H1 (cell line): ENCODE data around the gene SPINT1. TPM values are rescaled to one million over a fixed set of nuclear protein-coding genes. Genes with fewer than 3 reads are reported as not detected.

Source experiments
- CTCF ChIA-PET: fragments of 300-600 bp; sonication (Branson Sonifier 250); formaldehyde crosslinking; loops from one replicate; lab custom pipeline; 2021; ENCODE audit not compliant: partially characterized antibody; lab: Charles Lee
- POLR2A ChIA-PET: fragments of 300-600 bp; sonication (Branson Sonifier 250); formaldehyde crosslinking; loops from one replicate; lab custom pipeline; 2021; ENCODE audit warnings: inconsistent platforms; ENCODE audit not compliant: partially characterized antibody; lab: Charles Lee
- DNase-seq, 2 experiments: peaks; one replicate each; pipeline versions ENCODE4 v3.0.0 to v3.0.0-alpha.2; 2010 to 2022; ENCODE audit warnings: low spot score in 2 of 2, low read depth in 1 of 2, mixed read lengths in 1 of 2
- FAIRE-seq: peaks from 2 replicates; lab custom pipeline; 2011; peaks lifted over from hg19 to GRCh38; lab: Jason Lieb, UNC
- H2AFZ ChIP-seq: 2 replicates; pipeline ENCODE4 v1.8.1; 2012; ENCODE audit warnings: low read length, inconsistent platforms
- H2AK5ac ChIP-seq: 2 replicates; pipeline ENCODE4 v1.6.1; 2013; ENCODE audit warnings: low read depth, low read length
- H2BK120ac ChIP-seq: replicated peaks from 2 replicates; pipeline ENCODE3; 2013; ENCODE audit warnings: low read depth, low read length, inconsistent platforms
- H2BK12ac ChIP-seq: 2 replicates; pipeline ENCODE4 v1.6.1; 2013; ENCODE audit warnings: low read depth, low read length
- H2BK15ac ChIP-seq: 2 replicates; pipeline ENCODE4 v1.6.1; 2013; ENCODE audit warnings: low read length
- H2BK20ac ChIP-seq: 2 replicates; pipeline ENCODE4 v1.6.1; 2013; ENCODE audit warnings: low read length
- H2BK5ac ChIP-seq: 2 replicates; pipeline ENCODE4 v1.6.1; 2013; ENCODE audit warnings: low read depth, low read length
- H3K14ac ChIP-seq: 2 replicates; pipeline ENCODE4 v1.6.1; 2013; ENCODE audit warnings: inconsistent platforms; ENCODE audit not compliant: insufficient read length
- H3K18ac ChIP-seq: 2 replicates; pipeline ENCODE4 v1.6.1; 2013; ENCODE audit warnings: low read length; ENCODE audit errors: extremely low read depth
- H3K23ac ChIP-seq: 2 replicates; pipeline ENCODE4 v1.6.1; 2013; ENCODE audit warnings: inconsistent platforms; ENCODE audit not compliant: insufficient read length
- H3K23me2 ChIP-seq: 2 replicates; pipeline ENCODE4 v1.6.1; 2013; ENCODE audit warnings: low read depth, low read length
- H3K27ac ChIP-seq: 2 replicates; pipeline ENCODE4 v1.6.1; 2011; ENCODE audit warnings: low read depth, low read length, inconsistent platforms
- H3K27me3 ChIP-seq, 4 experiments: replicated peaks in 1 of 4; 1 replicate in 1 of 4; 2 replicates in 3 of 4; pipeline versions ENCODE4 v1.6.1 to v1.8.1; 2011 to 2013; ENCODE audit warnings: low read length in 3 of 4, mild to moderate bottlenecking in 3 of 4, inconsistent platforms in 2 of 4, mixed read lengths in 2 of 4, moderate library complexity in 1 of 4; ENCODE audit not compliant: control insufficient read depth in 3 of 4, insufficient read depth in 3 of 4; ENCODE audit errors: extremely low read depth in 1 of 4
- H3K36me3 ChIP-seq, 4 experiments: 2 replicates each; pipeline versions ENCODE4 v1.6.1 to v1.8.1; 2011 to 2013; ENCODE audit warnings: mild to moderate bottlenecking in 4 of 4, low read length in 3 of 4, moderate library complexity in 2 of 4, control low read depth in 1 of 4, inconsistent platforms in 1 of 4; ENCODE audit not compliant: insufficient read depth in 4 of 4, control insufficient read depth in 2 of 4
- H3K4ac ChIP-seq: replicated peaks from 2 replicates; pipeline ENCODE3; 2013; ENCODE audit warnings: low read length, low read depth, mixed read lengths, inconsistent platforms; ENCODE audit not compliant: insufficient read length
- H3K4me1 ChIP-seq, 4 experiments: replicated peaks in 1 of 4; 1 replicate in 1 of 4; 2 replicates in 3 of 4; pipeline versions ENCODE4 v1.6.1 to v1.8.1; 2011 to 2013; ENCODE audit warnings: low read length in 3 of 4, inconsistent platforms in 2 of 4, mixed read lengths in 1 of 4; ENCODE audit not compliant: insufficient read depth in 4 of 4, control insufficient read depth in 3 of 4
- H3K4me2 ChIP-seq, 2 experiments: 2 replicates each; pipeline versions ENCODE4 v1.6.1 to v1.8.1; 2011 to 2013; ENCODE audit warnings: low read depth in 2 of 2, low read length in 2 of 2, control low read depth in 1 of 2, inconsistent platforms in 1 of 2, mild to moderate bottlenecking in 1 of 2; ENCODE audit not compliant: insufficient read depth in 1 of 2
- H3K4me3 ChIP-seq, 4 experiments: fragments of 200-600, 300-600 bp in 1 of 4; sonication (generic), shearing (Covaris generic), sonication (Bioruptor Twin) in 1 of 4; 2 replicates each; pipeline versions ENCODE4 v1.5.1 to v1.8.1; 2011 to 2016; ENCODE audit warnings: low read length in 4 of 4, low read depth in 3 of 4, control low read depth in 2 of 4, inconsistent platforms in 2 of 4, mild to moderate bottlenecking in 2 of 4, mixed read lengths in 1 of 4, moderate library complexity in 1 of 4; ENCODE audit not compliant: insufficient read depth in 2 of 4; ENCODE audit errors: extremely low read depth in 1 of 4
- H3K56ac ChIP-seq: replicated peaks from 2 replicates; pipeline ENCODE3; 2013; ENCODE audit warnings: low read depth, mild to moderate bottlenecking, mixed read lengths, low read length, inconsistent platforms; ENCODE audit not compliant: insufficient read length
- H3K79me1 ChIP-seq: 2 replicates; pipeline ENCODE4 v1.6.1; 2013; ENCODE audit warnings: low read depth, low read length, control low read depth
- H3K79me2 ChIP-seq, 2 experiments: 2 replicates each; pipeline versions ENCODE4 v1.6.1 to v1.8.1; 2012 to 2013; ENCODE audit warnings: low read length in 2 of 2, mild to moderate bottlenecking in 2 of 2, inconsistent platforms in 1 of 2; ENCODE audit not compliant: insufficient read depth in 2 of 2, control insufficient read depth in 1 of 2
- H3K9ac ChIP-seq, 4 experiments: replicated peaks in 1 of 4; 1 replicate in 1 of 4; 2 replicates in 3 of 4; pipeline versions ENCODE4 v1.6.1 to v1.8.1; 2011 to 2013; ENCODE audit warnings: low read depth in 3 of 4, low read length in 3 of 4, control low read depth in 2 of 4, mild to moderate bottlenecking in 2 of 4, moderate library complexity in 2 of 4, inconsistent platforms in 1 of 4; ENCODE audit errors: extremely low read depth in 1 of 4
- H3K9me3 ChIP-seq, 2 experiments: 2 replicates each; pipeline versions ENCODE4 v1.6.1 to v1.8.1; 2012 to 2013; ENCODE audit warnings: mild to moderate bottlenecking in 2 of 2, moderate library complexity in 2 of 2, control low read depth in 1 of 2, inconsistent platforms in 1 of 2, low read depth in 1 of 2, low read length in 1 of 2, mixed read lengths in 1 of 2; ENCODE audit not compliant: insufficient read depth in 2 of 2
- H4K20me1 ChIP-seq, 2 experiments: replicated peaks in 1 of 2; 2 replicates each; pipeline versions ENCODE3 to v1.8.1; 2011 to 2013; ENCODE audit warnings: inconsistent platforms in 2 of 2, low read length in 2 of 2, mild to moderate bottlenecking in 1 of 2; ENCODE audit not compliant: insufficient read depth in 2 of 2, control insufficient read depth in 1 of 2
- H4K5ac ChIP-seq: 2 replicates; pipeline ENCODE4 v1.6.1; 2013; ENCODE audit warnings: low read length, low read depth, mixed read lengths, inconsistent platforms; ENCODE audit not compliant: insufficient read length
- H4K8ac ChIP-seq: 2 replicates; pipeline ENCODE4 v1.8.0; 2013; ENCODE audit warnings: mild to moderate bottlenecking, moderate library complexity, low read length, inconsistent platforms; ENCODE audit not compliant: insufficient read depth; ENCODE audit errors: extremely low read depth
- H4K91ac ChIP-seq: replicated peaks from 2 replicates; pipeline ENCODE3; 2013; ENCODE audit warnings: low read length, mixed read lengths, inconsistent platforms; ENCODE audit not compliant: insufficient read length
- EP300 ChIP-seq, 2 experiments: IDR thresholded peaks; 1 replicate in 1 of 2; 2 replicates in 1 of 2; pipeline ENCODE4 v1.6.1; 2011 to 2012; ENCODE audit warnings: low read depth in 2 of 2, low read length in 2 of 2, mild to moderate bottlenecking in 2 of 2, borderline replicate concordance in 1 of 2, inconsistent platforms in 1 of 2, moderate library complexity in 1 of 2
- RNF2 ChIP-seq: fragments of 200-900, 300-1000 bp; sonication (generic); IDR thresholded peaks from 2 replicates; pipeline ENCODE4 v1.7.1; 2016; ENCODE audit warnings: borderline replicate concordance, low read depth, mild to moderate bottlenecking, antibody characterized with exemption, low read length; ENCODE audit not compliant: poor library complexity, severe bottlenecking; ENCODE audit errors: missing control alignments
- RXRA ChIP-seq: IDR thresholded peaks from 2 replicates; pipeline ENCODE4 v1.6.1; 2011; ENCODE audit warnings: low read depth, mild to moderate bottlenecking, low read length, moderate library complexity; ENCODE audit not compliant: insufficient read depth
- SP1 ChIP-seq: IDR thresholded peaks from 2 replicates; pipeline ENCODE4 v1.6.1; 2011; ENCODE audit warnings: low read depth, low read length
- SP4 ChIP-seq: IDR thresholded peaks from 2 replicates; pipeline ENCODE4 v1.6.1; 2012; ENCODE audit warnings: low read length, inconsistent platforms
- WGBS, 2 experiments: shearing (Covaris generic) in 1 of 2; methylation state at CpG; one replicate each; pipeline versions ENCODE4 v1.1.6 to v1.1.7; 2013 to 2015; ENCODE audit warnings: low lambda C conversion rate in 2 of 2, mixed read lengths in 2 of 2, inconsistent platforms in 1 of 2, low coverage in 1 of 2, missing lambda C conversion rate in 1 of 2; ENCODE audit not compliant: insufficient replicate concordance in 2 of 2, insufficient coverage in 1 of 2, insufficient read length in 1 of 2; ENCODE audit errors: extremely low coverage in 1 of 2, missing lambda C conversion rate in 1 of 2; 5-methylcytosine and 5-hydroxymethylcytosine counted together
- polyA plus RNA-seq, 7 experiments: library from polyadenylated mRNA; depleted of rRNA in 3 of 7; stranded (reverse) in 5 of 7; unstranded in 2 of 7; fragments of >200 nt in 5 of 7; fragments of 200-250 nt in 2 of 7; gene quantifications; 1 replicate in 5 of 7; 2 replicates in 1 of 7; 4 replicates in 1 of 7; pipeline versions ENCODE4 v1.2.1 to v1.2.3, GENCODE V29; 2011 to 2013; ENCODE audit warnings: missing spikeins in 2 of 7, mixed read lengths in 2 of 7
- total RNA-seq: library from RNA; stranded (reverse); fragmentation: NEBNext Ultra II Directional; extraction: Animal tissue kit (Norgen Biotek cat#: 25700); gene quantifications from 2 replicates; pipeline ENCODE4 v1.2.1, GENCODE V29; 2021
- TF ChIP-seq, protein P1 (sequence below), 3 experiments: IDR thresholded peaks; 1 replicate in 2 of 3; 2 replicates in 1 of 3; pipeline versions ENCODE4 v1.5.1 to v1.6.1; 2011; ENCODE audit warnings: low read length in 3 of 3, mild to moderate bottlenecking in 3 of 3, inconsistent platforms in 2 of 3, low read depth in 1 of 3, moderate library complexity in 1 of 3; ENCODE audit not compliant: insufficient read depth in 1 of 3; ENCODE audit errors: control extremely low read depth in 1 of 3

The SPINT1 gene
- total and polyA plus RNA-seq, 2 of the 8 experiments (the other 6 are each of a cell fraction or from before 2014, with no cell fraction given): 117 to 155 TPM

DNA sequence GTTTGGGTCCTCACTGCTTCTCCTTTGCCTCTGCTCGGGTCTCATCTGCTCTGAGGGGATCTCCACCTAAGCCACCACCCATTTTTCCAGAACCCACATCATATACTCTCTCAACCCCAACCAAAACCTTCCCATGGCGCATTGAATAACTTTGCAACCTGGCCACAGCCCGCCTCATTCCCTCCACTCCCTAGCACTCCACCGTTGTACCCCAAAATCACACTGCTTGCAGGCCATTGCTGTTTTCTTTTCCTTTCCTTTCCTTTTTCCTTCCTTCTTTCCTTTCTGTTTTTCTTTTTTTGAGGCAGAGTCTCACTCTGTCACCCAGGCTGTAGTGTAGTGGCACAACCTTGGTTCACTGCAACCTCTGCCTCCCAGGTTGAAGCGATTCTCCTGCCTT lies 47.3 kb downstream of the SPINT1 start:
- Histone ChIP-seq H2BK20ac (no peak overlapping the region), H3K56ac (no peak overlapping the region), H3K18ac (no peak overlapping the region), H3K23ac (no peak overlapping the region), H3K4me2 (no peak overlapping the region), H4K91ac (no peak overlapping the region), H3K36me3 (peaks cover 0 to 4% (median 0%) of the 10 kb centered on the region in 4 experiments; a peak in 2 of 8 replicates), H3K27ac (no peak overlapping the region), H4K5ac (no peak overlapping the region), H2BK12ac (no peak overlapping the region), H3K23me2 (peaks cover 5% of the 10 kb centered on the region; the same call in 1 of the 2 replicates), H3K9me3 (no peaks in the 10 kb centered on the region), H3K4ac (no peak overlapping the region), H2AFZ (no peak overlapping the region), H3K79me1 (peaks cover 3% of the 10 kb centered on the region; the same call in 1 of the 2 replicates), H2AK5ac (no peak overlapping the region), H2BK5ac (no peak overlapping the region), H2BK15ac (no peak overlapping the region), H3K4me3 (no peak overlapping the region), H3K9ac (no peak overlapping the region), H3K4me1 (peaks cover 3 to 14% (median 7%) of the 10 kb centered on the region in 4 experiments; a peak in 6 of 7 replicates), H2BK120ac (no peak overlapping the region), H4K8ac (no peak overlapping the region), H4K20me1 (peaks cover 0 to 2% of the 10 kb centered on the region in 2 experiments), H3K27me3 (peaks cover 0 to 8% (median 2%) of the 10 kb centered on the region in 4 experiments; a peak in 3 of 7 replicates), H3K79me2 (peaks cover 0 to 12% of the 10 kb centered on the region in 2 experiments; a peak in 3 of 4 replicates), H3K14ac (no peak overlapping the region)
- CTCF ChIA-PET: interaction anchor here (0.7 to 3.1 kb wide), 16 partner anchors 11 to 189 kb away, joined by 3 to 26 read pairs (median 4); no protein-coding TSS in a partner anchor
- POLR2A ChIA-PET: interaction anchor here (1.1 to 5.0 kb wide), 5 partner anchors 10 to 144 kb away, joined by 3 to 39 read pairs (median 3); no protein-coding TSS in a partner anchor
- TF ChIP-seq, protein P1, sequence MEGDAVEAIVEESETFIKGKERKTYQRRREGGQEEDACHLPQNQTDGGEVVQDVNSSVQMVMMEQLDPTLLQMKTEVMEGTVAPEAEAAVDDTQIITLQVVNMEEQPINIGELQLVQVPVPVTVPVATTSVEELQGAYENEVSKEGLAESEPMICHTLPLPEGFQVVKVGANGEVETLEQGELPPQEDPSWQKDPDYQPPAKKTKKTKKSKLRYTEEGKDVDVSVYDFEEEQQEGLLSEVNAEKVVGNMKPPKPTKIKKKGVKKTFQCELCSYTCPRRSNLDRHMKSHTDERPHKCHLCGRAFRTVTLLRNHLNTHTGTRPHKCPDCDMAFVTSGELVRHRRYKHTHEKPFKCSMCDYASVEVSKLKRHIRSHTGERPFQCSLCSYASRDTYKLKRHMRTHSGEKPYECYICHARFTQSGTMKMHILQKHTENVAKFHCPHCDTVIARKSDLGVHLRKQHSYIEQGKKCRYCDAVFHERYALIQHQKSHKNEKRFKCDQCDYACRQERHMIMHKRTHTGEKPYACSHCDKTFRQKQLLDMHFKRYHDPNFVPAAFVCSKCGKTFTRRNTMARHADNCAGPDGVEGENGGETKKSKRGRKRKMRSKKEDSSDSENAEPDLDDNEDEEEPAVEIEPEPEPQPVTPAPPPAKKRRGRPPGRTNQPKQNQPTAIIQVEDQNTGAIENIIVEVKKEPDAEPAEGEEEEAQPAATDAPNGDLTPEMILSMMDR (IDR thresholded peaks at IDR 0.05; ENCODE audit: control extremely low read depth in 1 of 3, insufficient read depth in 1 of 3, low read depth in 1 of 3, low read length in 3 of 3): no peak
- TF ChIP-seq RXRA (no peak), SP4 (no peak), EP300 (IDR thresholded peaks at IDR 0.05; ENCODE audit: borderline replicate concordance in 1 of 2, low read depth in 2 of 2, low read length in 2 of 2) (no peak), SP1 (no peak), RNF2 (no peak)
- DNase-seq: no peak
- FAIRE-seq: no peak
- WGBS, 2 experiments: 87% methylated on average over 5 of the region's 5 CpGs; no CpG with 5 or more reads in 1 of the 2 experiments
